Measurements from ENCODE around the gene CKM. TPM values are rescaled to one million over a fixed set of nuclear protein-coding genes. Genes with fewer than 3 reads are reported as not detected.

CKM gene
- total RNA-seq, 1 experiment from 2014 or later = not detected

DNA sequence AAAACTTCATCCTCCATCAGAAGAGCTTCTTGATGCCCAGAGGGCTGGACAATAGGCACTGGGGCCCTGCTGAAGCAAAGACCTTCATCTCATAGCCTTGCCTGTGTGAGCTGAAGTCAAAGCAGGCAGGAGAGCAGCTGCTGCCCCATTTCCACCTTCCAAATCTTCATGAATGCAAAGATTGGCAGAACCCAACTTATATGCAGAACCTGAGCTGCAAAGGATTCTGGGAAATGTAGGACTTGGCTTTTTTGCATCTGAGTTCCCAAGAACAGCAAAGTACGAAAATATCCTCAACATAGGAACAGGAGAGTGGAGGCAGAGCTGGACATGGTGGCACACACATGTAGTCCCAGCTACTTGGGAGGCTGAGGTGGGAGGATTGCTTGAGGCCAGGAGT lies 30.8 kb downstream of the CKM start:
- no peaks in the 10 kb centered on the region for H3K4me1 ChIP-seq (ENCODE audit: insufficient read depth, low read length)
- intact Hi-C loops (cut with micrococcal nuclease) = no loop called here
- H3K4me3 ChIP-seq (ENCODE audit: low read length) = no peak overlapping the region
- no peaks in the 10 kb centered on the region for H3F3A ChIP-seq (ENCODE audit: low read length, unreplicated experiment)
- BruUV-seq (replicated peaks) = no TSS peak
- H3K27me3 ChIP-seq (ENCODE audit: low read length) = no peaks in the 10 kb centered on the region
- CTCF ChIA-PET = no interaction called here
- no peaks in the 10 kb centered on the region for H3K36me3 ChIP-seq (ENCODE audit: low read depth, low read length)
- no peak overlapping the region for H3K9ac ChIP-seq (ENCODE audit: low read length)
- no peaks in the 10 kb centered on the region for H4K20me1 ChIP-seq (ENCODE audit: low read length)
- POLR2A ChIA-PET (ENCODE audit: unreplicated experiment) = no interaction called here
- no peak overlapping the region for H3K4me2 ChIP-seq (ENCODE audit: low read length)
- H3K79me2 ChIP-seq (ENCODE audit: low read length) = no peaks in the 10 kb centered on the region
- H3K9me2 ChIP-seq (replicated peaks; ENCODE audit: low read length) = no peaks in the 10 kb centered on the region
- no peak for DNase-seq
- TF ChIP-seq EZH2phosphoT487 (IDR thresholded peaks at IDR 0.05; ENCODE audit: borderline replicate concordance, low read length) = no peak
- no peak for TF ChIP-seq EZH2 (IDR thresholded peaks at IDR 0.05; ENCODE audit: low read length, unreplicated experiment)
- TF ChIP-seq, protein P1, sequence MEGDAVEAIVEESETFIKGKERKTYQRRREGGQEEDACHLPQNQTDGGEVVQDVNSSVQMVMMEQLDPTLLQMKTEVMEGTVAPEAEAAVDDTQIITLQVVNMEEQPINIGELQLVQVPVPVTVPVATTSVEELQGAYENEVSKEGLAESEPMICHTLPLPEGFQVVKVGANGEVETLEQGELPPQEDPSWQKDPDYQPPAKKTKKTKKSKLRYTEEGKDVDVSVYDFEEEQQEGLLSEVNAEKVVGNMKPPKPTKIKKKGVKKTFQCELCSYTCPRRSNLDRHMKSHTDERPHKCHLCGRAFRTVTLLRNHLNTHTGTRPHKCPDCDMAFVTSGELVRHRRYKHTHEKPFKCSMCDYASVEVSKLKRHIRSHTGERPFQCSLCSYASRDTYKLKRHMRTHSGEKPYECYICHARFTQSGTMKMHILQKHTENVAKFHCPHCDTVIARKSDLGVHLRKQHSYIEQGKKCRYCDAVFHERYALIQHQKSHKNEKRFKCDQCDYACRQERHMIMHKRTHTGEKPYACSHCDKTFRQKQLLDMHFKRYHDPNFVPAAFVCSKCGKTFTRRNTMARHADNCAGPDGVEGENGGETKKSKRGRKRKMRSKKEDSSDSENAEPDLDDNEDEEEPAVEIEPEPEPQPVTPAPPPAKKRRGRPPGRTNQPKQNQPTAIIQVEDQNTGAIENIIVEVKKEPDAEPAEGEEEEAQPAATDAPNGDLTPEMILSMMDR (conservative IDR thresholded peaks at IDR 0.05; ENCODE audit: low read depth, low read length) = no peak
- H3K27ac ChIP-seq (ENCODE audit: low read length) = no peak overlapping the region
- no peaks in the 10 kb centered on the region for H3K9me3 ChIP-seq (ENCODE audit: low read length)
- no peak for ATAC-seq
- H2AFZ ChIP-seq (ENCODE audit: low read length) = no peak overlapping the region

DNA sequence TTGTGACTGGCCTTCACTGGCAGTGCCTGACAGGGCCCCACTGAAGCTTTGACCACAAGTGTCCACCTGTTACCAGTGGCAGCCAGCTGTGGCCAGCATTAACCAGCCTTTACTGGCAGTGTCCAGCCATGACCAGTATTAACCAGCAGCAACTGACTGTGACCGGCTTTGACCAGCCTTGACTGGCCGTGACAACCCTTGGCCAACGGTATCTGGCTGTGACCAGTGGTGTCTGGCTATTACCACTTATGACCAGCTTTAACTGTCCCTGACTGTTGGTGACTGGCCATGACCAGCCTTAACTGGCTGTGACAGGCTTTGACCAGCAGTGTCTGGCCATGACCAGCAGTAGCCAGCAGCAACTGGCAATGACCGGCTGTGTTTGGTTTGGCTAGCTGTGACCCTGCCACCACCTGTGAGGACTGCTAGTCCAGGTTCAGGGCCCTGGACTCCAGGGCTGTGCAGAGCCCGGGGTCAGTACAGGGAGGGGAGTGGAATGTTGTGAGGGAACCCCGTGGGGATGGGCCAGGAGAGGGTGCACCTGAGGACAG lies 32.2 kb downstream of the CKM start:
- no peak overlapping the region for H3K4me3 ChIP-seq (ENCODE audit: low read length)
- intact Hi-C loops (cut with micrococcal nuclease) = no loop called here
- no peaks in the 10 kb centered on the region for H3K9me3 ChIP-seq (ENCODE audit: low read length)
- ATAC-seq (no peak), DNase-seq (no peak)
- no peaks in the 10 kb centered on the region for H4K20me1 ChIP-seq (ENCODE audit: low read length)
- H3K79me2 ChIP-seq (ENCODE audit: low read length) = no peaks in the 10 kb centered on the region
- H3K4me2 ChIP-seq (ENCODE audit: low read length) = no peak overlapping the region
- ChIA-PET CTCF (no interaction called here), POLR2A (ENCODE audit: unreplicated experiment) (no interaction called here)
- TF ChIP-seq EZH2 (IDR thresholded peaks at IDR 0.05; ENCODE audit: low read length, unreplicated experiment) (no peak), EZH2phosphoT487 (IDR thresholded peaks at IDR 0.05; ENCODE audit: borderline replicate concordance, low read length) (no peak)
- TF ChIP-seq, protein P1 (conservative IDR thresholded peaks at IDR 0.05; ENCODE audit: low read depth, low read length) = no peak
- no peak overlapping the region for H2AFZ ChIP-seq (ENCODE audit: low read length)
- H3K9ac ChIP-seq (ENCODE audit: low read length) = no peak overlapping the region
- H3K4me1 ChIP-seq (ENCODE audit: insufficient read depth, low read length) = no peaks in the 10 kb centered on the region
- no peaks in the 10 kb centered on the region for H3F3A ChIP-seq (ENCODE audit: low read length, unreplicated experiment)
- no peaks in the 10 kb centered on the region for H3K9me2 ChIP-seq (replicated peaks; ENCODE audit: low read length)
- H3K27ac ChIP-seq (ENCODE audit: low read length) = no peak overlapping the region
- no peaks in the 10 kb centered on the region for H3K27me3 ChIP-seq (ENCODE audit: low read length)
- H3K36me3 ChIP-seq (ENCODE audit: low read depth, low read length) = no peaks in the 10 kb centered on the region
- no TSS peak for BruUV-seq (replicated peaks)

DNA sequence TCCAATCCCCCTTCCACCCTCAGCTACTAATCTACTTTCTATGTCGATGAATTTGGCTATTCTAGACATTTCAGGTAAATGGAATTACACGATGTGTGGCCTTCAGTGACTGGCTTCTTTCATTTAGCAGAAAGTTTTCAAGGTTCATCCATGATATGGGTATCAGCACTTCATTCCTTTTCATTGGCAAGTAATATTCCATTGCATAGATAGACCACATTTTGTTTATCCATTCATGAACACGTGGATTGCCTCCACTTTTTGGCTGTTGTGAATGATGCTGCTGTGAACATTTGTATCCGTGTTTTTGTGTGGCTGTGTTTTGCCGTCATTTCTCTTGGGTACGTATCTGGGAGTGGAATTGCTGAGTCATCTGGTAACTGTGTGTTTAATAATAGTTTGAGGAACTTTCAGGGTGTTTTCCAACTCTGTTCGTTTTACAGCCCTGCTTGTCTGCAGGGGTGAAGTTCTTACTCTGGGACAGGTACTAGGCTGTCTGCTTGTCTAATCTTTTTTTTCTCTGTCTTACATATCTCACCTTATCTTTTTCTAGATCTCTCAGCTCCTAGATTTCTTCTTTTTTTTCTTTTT lies 39.1 kb downstream of the CKM start:
- H3K79me2 ChIP-seq (ENCODE audit: low read length) = no peaks in the 10 kb centered on the region
- DNase-seq = no peak
- CTCF ChIA-PET = no interaction called here
- TF ChIP-seq, protein P1 (conservative IDR thresholded peaks at IDR 0.05; ENCODE audit: low read depth, low read length) = no peak
- TF ChIP-seq EZH2 (IDR thresholded peaks at IDR 0.05; ENCODE audit: low read length, unreplicated experiment) (no peak), EZH2phosphoT487 (IDR thresholded peaks at IDR 0.05; ENCODE audit: borderline replicate concordance, low read length) (no peak)
- no peak for ATAC-seq
- H3F3A ChIP-seq (ENCODE audit: low read length, unreplicated experiment) = no peaks in the 10 kb centered on the region
- no peak overlapping the region for H3K4me3 ChIP-seq (ENCODE audit: low read length)
- no peaks in the 10 kb centered on the region for H3K9me3 ChIP-seq (ENCODE audit: low read length)
- intact Hi-C loops (cut with micrococcal nuclease) = no loop called here
- H4K20me1 ChIP-seq (ENCODE audit: low read length) = no peaks in the 10 kb centered on the region
- H2AFZ ChIP-seq (ENCODE audit: low read length) = no peak overlapping the region
- H3K9ac ChIP-seq (ENCODE audit: low read length) = no peak overlapping the region
- POLR2A ChIA-PET (ENCODE audit: unreplicated experiment) = no interaction called here
- H3K27me3 ChIP-seq (ENCODE audit: low read length) = no peaks in the 10 kb centered on the region
- no peaks in the 10 kb centered on the region for H3K9me2 ChIP-seq (replicated peaks; ENCODE audit: low read length)
- H3K4me1 ChIP-seq (ENCODE audit: insufficient read depth, low read length) = no peaks in the 10 kb centered on the region
- H3K4me2 ChIP-seq (ENCODE audit: low read length) = no peak overlapping the region
- 0 out of 2 replicates have a peak, but pooled peaks cover 3% of the 10 kb centered on the region for H3K36me3 ChIP-seq (ENCODE audit: low read depth, low read length)
- BruUV-seq (replicated peaks) = no TSS peak
- H3K27ac ChIP-seq (ENCODE audit: low read length) = no peak overlapping the region

All from PC-3 (cell line).